ENCODE measurements around the gene KIF17.

GRCh38 chr1:20618550-20618949 is 99.3 kb downstream of the KIF17 start:
- TF ChIP-seq CTCF (IDR thresholded peaks at IDR 0.05; ENCODE audit: insufficient read depth, low read depth, low read length) (no peak), EZH2 (IDR thresholded peaks at IDR 0.05; ENCODE audit: insufficient read depth, low read length) (no peak)
